GM18505 (cell line): ENCODE results near the gene SLC16A14.

Experiments
- ATAC-seq: cut with Tn5 transposase; IDR thresholded peaks from one replicate; pipeline ENCODE4 v1.9.1; 2021; ENCODE audit not compliant: unreplicated experiment
- POLR2A ChIP-seq: IDR thresholded peaks from 4 replicates; pipeline ENCODE4 v1.6.1; 2011; ENCODE audit warnings: borderline replicate concordance; ENCODE audit not compliant: insufficient read depth, insufficient read length; ENCODE audit errors: extremely low read depth

SLC16A14 gene

DNA sequence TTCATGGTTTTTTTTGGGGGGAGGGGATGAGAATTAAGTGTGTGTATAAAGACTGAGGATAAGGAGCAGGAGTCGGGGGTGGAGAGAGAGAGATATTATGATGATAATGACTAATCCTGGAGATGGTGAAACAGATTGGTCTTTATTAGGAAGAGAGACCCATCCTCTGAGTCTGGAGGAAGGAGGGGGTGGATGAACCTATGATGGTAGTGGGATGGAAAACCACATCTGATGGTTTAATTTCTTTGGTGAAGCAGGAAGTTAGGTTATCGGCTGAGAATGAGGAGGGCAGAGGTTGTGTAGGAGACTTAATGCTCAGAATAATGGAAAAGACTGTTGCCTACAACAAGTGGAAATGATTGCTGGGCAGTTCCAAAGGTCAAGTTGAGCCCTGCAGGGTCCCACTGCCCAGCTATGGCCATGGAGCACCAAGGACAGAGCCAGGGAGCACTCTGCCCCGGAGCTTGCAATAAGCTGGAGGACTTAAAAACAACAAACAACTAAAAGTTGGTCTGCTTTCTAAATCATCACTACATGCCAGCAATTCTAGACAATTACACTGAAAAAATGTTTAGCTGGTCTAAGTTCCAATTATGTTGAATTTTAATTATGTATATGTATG, 7.9 kb downstream of the SLC16A14 start:
- no peak for TF ChIP-seq POLR2A
- ATAC-seq, result no peak

DNA sequence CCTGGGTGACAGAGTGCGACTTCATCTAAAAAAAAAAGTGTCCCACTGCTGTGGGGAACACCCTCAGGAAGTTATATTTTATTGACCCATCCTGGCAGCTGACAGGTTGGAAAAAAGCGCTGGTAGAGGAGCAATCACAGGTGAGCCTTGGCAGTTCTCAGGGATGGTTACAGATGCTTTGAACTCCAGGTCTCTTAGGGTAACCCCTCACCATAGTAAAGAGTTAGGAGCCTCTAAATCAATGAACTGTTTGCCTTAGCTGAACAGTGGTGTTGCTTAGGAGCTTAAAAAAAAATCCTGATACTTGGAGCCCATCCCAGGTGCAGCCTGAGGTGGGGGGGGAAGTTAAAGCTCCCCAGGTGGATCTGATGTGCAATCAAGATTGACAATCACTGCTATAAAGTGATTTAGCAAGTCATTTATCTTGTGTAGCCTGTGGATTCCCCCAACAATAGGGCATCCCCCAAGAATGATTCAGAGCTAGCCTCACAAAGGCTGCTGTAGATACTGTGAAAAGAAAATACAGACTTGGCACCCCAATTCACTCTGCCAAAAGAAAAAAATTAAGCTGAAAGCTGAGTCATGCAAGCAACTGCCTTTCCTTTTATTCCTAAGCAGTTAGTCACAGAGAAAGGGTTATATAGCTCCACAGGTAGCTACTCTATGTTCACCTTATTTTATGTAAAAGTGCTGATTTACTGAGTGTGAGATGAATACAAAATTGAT, 14.8 kb downstream of the SLC16A14 start:
- no peak for ATAC-seq

DNA sequence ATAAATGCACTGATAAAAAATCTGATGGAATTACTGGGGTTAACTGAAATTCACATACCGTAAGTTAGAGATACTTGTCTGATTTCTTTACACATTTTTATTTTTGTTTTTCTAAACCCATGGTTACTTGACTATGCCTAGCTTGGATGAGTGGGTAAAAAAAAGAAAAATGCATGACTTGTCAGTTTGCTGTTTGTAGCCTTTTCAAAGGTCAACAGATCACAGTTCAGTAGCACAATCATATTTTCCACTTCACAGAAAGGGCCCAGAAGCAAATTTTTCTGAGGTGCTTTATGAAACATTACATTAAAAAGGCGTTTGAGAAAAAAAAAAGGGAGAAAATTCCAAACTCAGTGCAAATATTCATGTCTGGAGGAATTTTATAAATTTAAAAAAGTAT, 16.4 kb downstream of the SLC16A14 start:
- TF ChIP-seq POLR2A, result no peak
- ATAC-seq, result no peak

More for the DNA sequence above, 14.8 kb downstream of the SLC16A14 start:
- no peak for TF ChIP-seq POLR2A

DNA sequence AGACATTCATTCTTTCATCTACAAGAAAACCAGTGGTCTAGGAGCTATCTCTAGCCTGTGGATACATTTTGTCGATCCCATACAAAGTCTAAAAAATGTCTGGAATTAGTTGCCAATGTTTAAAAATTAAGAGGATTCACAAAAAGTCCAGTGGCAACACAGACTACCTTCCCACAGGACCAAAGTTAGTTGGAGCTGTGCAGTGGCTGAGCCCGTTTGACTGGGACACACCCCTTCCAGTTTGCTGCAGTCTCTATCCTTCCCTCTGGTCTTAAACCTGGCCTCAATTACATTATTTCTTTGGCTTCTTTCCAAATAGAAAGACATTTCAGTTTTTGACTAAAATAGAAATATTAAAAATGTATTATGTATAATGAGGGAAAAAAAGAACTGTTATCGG, 18.6 kb downstream of the SLC16A14 start:
- no peak for TF ChIP-seq POLR2A
- no peak for ATAC-seq

DNA sequence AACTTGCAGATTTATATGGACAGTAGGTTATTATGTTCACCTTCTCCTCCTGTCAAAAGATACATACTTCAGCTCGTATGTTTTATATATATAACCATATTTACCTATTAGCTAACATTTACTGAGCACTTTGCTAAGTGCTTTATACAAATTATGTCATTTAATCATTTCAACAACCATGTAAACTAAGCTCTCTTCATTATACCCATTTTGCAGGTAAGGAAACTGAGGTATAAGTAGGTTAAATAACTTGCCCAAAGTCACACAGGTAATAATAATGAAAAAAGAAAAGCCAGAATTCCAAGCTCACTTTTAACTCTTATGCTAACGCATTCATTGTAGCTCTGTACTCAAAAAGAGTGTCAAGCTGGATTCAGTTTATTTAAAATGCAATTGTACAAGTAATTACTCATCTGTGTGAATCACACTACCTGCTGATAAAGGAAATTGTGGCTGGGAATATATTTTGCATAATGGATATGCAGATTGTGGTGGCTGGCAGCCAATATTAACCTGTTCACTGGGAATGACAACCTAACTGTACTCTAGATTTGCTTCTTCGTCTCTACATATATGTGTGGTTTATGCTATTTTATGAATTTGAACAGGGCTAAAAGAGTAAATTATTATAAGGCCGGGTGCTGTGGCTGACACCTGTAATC, 20.6 kb downstream of the SLC16A14 start:
- TF ChIP-seq POLR2A, result no peak
- ATAC-seq, result no peak

DNA sequence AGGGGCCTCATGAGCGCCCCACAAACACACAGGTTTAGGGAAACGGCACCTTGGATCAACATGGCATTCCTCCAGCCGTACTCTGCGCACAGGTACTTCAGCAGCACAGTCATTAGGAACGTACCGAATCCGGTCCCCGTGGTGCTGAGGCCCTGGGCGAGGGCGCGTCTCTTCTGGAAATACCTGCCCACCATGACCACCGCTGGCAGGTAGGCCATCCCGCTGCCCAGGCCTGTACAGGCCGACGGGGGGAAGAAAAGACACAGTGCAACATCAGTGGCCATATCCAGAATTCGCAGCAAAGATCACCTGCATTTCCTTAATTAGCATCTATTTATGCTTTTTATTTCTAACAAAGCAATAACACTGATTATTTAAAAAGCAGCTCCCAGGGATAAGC, 22.2 kb downstream of the SLC16A14 start:
- TF ChIP-seq POLR2A, result no peak
- no peak for ATAC-seq

DNA sequence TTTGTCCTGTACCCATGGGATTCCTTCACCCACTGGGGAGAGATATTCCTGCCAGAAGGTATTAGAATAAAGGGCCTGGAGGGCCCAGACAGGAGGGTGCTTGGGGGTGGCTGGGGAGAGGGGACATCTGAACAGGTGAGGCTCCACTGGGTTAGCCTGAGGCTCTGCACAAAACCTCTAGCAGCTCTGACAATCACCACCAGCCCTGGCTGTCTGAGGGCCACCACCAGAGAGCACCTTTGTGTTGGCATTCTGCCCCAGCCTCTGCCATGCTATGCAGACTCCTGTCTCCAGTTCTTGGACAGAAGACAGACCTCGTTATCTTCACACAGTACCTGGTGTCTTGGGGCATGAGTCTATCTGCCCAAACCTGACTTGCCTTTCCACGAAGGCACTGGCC, 25.3 kb downstream of the SLC16A14 start:
- ATAC-seq, result no peak
- TF ChIP-seq POLR2A, result no peak

DNA sequence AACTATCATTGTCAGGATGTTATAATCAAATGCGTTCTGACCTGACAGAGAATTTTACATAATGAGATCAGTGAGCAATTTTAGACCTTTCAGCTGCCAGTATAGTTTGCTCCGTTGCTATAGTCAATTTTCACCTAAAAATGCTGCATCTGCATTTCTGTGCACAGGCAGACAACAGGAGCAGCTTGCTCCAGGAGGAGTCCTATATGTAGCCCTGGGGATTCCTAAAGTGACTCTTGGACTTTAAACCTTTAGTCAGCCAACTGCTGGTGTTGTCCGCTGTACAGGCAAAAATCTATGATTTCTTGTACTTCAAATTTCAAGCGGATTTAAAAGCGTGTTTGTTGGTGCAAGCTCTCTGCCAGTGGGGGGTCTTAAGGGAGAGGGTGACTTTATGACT, 25.7 kb downstream of the SLC16A14 start:
- ATAC-seq, result no peak
- TF ChIP-seq POLR2A, result no peak

DNA sequence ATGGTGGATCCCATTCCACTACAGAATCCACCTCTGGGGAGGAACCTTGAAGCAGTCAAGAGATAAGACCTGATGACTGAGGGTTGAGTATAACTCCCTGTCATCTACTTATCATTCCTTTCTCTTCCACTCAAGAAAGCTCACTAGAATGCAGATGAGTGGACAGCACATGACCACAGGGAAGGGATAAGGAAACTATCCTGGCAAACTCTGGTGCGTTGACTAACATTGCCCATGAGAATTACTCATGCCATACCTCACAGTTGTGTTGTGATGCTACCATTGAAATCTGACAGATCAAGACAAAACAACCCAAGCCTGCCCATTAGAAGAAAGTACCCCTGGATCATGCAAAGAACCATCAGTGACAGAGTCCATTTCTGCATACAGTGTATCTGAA, 26.5 kb downstream of the SLC16A14 start:
- TF ChIP-seq POLR2A, result no peak
- ATAC-seq, result no peak

DNA sequence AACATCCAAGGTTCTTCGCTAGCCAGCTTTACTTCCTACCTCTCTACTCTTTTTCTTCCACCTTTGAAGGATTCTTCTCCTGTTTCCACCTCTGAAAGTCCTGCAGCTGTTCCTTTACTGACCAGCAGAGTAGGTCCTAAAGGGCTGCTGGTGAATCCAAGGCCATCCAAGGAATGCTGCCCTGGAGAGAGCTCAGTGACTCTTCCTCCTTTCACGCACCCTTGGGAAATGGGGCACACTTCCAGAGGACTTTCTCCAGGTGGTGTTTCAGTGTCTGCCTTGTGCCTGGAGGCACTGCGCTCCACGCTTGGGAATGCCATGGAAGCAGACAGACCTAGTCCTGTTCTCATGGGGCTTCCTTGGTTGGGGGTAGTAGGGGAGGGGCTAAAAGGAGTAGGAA, 45.4 kb downstream of the SLC16A14 start:
- ATAC-seq, result no peak
- no peak for TF ChIP-seq POLR2A

DNA sequence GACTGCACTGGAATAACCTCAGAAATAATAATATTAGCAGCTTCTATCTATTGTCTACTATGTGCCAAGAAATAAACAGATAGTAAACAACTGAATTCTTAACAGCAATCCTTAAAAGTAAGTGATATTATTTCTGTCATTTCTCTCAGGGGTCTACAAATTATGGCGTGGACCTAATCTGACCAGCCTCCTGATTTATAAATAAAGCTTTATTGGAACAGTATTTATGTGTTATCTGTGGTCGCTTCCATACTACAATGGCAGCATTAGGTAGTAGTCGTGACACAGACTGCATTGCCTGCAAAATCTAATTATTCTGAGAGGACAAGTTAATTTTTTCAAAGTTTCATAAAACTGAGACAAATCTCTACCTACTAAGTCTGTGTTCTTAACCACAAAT, 49.0 kb downstream of the SLC16A14 start:
- no peak for TF ChIP-seq POLR2A
- ATAC-seq, result no peak

DNA sequence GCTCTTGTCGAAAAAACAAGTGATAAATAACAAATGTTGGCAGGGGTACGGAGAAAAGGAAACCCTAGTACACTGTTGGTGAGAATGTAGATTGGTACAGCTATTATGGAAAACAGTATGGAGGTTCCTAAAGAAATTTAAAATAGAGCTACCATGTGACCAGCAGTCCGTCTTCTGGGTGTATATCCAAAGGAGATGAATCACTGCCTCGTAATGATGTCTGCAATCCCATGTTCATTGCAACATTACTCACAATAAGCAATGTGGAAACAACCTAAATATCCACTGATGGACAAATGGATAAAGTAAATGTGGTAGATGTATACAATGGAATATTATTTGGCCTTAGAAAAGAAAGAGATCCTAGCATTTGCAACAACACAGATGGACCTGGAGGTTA, 50.6 kb downstream of the SLC16A14 start:
- TF ChIP-seq POLR2A, result no peak
- ATAC-seq, result no peak

DNA sequence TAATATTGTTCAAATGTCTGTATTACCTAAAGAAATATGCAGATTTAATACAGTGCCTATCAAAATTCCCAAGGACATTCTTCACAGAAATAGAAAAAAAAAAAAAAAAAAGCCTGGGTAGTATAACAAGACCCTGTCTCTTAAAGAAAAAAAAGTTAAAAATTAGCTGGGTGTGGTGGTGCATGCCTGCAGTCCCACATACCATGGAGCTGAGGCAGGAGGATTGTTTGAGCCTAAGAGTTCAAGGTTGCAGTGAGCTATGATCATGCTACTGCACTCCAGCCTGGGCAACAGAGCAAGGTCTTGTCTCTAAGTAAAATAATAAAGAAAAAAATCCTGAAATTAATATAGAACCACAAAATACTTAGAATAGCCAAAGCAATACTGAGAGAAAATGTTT, 51.9 kb downstream of the SLC16A14 start:
- no peak for TF ChIP-seq POLR2A

More for the DNA sequence above, 51.9 kb downstream of the SLC16A14 start:
- ATAC-seq, result no peak
